Esophagus squamous epithelium (tissue), 4 donors: ENCODE measurements around the gene DAB2.

Experiments
- CTCF ChIP-seq, 6 experiments: fragments of 450-650 bp in 4 of 6; fragments of 200-600 bp in 2 of 6; sonication (generic) in 2 of 6; IDR thresholded peaks; one replicate each; pipeline ENCODE4 v1.5.1; 2016 to 2019; ENCODE audit warnings: antibody characterized with exemption in 6 of 6, mild to moderate bottlenecking in 4 of 6, moderate library complexity in 4 of 6
- POLR2A ChIP-seq, 4 donors: fragments of 450-650 bp; IDR thresholded peaks; one replicate each; pipeline ENCODE4 v1.6.1; 2017; ENCODE audit warnings: antibody characterized with exemption in 4 of 4, mild to moderate bottlenecking in 4 of 4, moderate library complexity in 3 of 4

GRCh38 chr5:39459071-39459470 lies 34.3 kb upstream of the DAB2 start:
- TF ChIP-seq CTCF (IDR thresholded peaks at IDR 0.05) (no peak), POLR2A (IDR thresholded peaks at IDR 0.05) (no peak)
